Measurements from ENCODE around the gene ALG14.

DNA sequence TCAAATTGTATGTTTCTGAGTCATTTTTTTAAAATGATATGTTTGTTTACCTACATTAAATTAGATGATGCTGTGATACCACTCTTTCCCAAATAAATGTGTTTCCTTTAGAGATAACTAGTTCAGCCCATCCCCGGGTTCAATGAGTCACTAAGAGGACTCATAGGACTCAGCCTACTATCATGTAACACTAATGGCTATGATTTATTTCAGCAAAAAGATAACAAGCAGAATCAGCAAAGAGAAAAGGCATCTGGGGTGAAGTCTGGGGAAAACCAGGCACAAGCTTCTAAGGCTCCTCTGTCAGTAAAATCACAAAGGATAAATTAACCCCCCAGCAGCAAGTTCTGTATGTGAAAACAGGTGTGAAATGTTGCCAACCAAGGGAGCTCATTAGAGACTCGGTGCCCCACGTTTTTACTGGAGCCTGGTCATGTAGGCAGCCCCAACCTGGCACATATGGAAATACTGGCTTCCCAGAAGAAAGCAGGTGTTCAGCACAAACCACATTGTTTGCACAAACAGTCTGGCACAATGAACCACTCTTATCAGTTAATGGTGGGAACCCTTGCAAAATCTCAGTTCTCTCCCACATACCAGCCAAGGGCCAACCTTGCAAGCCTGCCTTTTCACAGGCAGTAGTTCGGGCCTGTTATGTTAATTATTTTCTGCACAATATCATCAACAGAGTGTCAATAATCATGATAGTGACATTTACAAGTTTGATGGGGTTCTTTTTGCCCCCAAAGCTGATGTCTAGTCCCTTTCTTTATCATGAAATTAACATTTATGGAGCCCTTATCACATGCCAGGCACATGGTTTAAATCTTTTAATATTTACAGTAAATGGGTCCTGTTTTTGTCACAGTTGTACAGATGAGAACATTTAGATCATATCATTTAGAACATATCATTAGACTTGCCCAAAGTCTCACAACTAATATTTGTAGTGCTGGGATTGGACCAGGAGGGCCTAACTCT is 122.8 kb downstream of the ALG14 start:
- TF ChIP-seq, protein P1, sequence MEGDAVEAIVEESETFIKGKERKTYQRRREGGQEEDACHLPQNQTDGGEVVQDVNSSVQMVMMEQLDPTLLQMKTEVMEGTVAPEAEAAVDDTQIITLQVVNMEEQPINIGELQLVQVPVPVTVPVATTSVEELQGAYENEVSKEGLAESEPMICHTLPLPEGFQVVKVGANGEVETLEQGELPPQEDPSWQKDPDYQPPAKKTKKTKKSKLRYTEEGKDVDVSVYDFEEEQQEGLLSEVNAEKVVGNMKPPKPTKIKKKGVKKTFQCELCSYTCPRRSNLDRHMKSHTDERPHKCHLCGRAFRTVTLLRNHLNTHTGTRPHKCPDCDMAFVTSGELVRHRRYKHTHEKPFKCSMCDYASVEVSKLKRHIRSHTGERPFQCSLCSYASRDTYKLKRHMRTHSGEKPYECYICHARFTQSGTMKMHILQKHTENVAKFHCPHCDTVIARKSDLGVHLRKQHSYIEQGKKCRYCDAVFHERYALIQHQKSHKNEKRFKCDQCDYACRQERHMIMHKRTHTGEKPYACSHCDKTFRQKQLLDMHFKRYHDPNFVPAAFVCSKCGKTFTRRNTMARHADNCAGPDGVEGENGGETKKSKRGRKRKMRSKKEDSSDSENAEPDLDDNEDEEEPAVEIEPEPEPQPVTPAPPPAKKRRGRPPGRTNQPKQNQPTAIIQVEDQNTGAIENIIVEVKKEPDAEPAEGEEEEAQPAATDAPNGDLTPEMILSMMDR (IDR thresholded peaks at IDR 0.05), result no peak
- no peak for TF ChIP-seq POLR2A (IDR thresholded peaks at IDR 0.05)
